Measurements from ENCODE around the gene OSBPL10. TPM values are rescaled to one million over a fixed set of nuclear protein-coding genes. Genes with fewer than 3 reads are reported as not detected.

The OSBPL10 gene
- total and polyA plus RNA-seq, 2 of the 8 experiments (the other 6 are each of a cell fraction or from before 2014, with no cell fraction given), result 26.2 to 86.7 TPM

DNA sequence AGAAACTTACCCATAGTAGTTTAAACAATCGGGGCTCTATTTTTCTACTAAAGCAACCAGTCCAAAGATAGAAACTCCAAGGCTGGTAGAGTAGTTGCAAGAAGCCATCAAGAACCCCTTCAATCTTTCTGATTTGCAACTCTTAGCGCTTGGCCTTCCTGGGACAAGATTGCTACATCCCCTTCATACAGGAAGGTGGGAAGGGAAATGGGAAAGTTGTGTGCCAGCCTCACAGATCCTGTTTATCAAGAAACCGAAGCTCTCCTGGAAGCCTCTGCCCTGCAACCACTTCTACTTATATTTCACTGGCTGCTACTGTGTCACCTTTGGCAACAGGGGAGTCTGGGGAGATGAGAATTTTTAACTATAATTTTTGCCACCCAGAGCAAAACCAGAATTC lies 46.2 kb downstream of the OSBPL10 start:
- Histone ChIP-seq H2BK15ac (ENCODE audit: low read length) (no peak overlapping the region), H3K4me3 (ENCODE audit: extremely low read depth in 1 of 4, insufficient read depth in 2 of 4, low read depth in 3 of 4, low read length in 4 of 4) (no peak overlapping the region), H2BK120ac (replicated peaks; ENCODE audit: low read depth, low read length) (no peak overlapping the region), H3K56ac (replicated peaks; ENCODE audit: insufficient read length, low read depth, low read length) (no peak overlapping the region), H4K91ac (replicated peaks; ENCODE audit: insufficient read length, low read length) (no peak overlapping the region), H3K4me1 (replicated peaks in 1 of 4; ENCODE audit: control insufficient read depth in 3 of 4, insufficient read depth in 4 of 4, low read length in 3 of 4) (peaks cover 2 to 18% (median 5%) of the 10 kb centered on the region in 4 experiments; a peak in 5 of 7 replicates), H3K36me3 (ENCODE audit: control insufficient read depth in 2 of 4, insufficient read depth in 4 of 4, low read length in 3 of 4) (no peaks in the 10 kb centered on the region), H4K5ac (ENCODE audit: insufficient read length, low read depth, low read length) (no peak overlapping the region), H2BK12ac (ENCODE audit: low read depth, low read length) (no peak overlapping the region), H3K27me3 (replicated peaks in 1 of 4; ENCODE audit: control insufficient read depth in 3 of 4, extremely low read depth in 1 of 4, insufficient read depth in 3 of 4, low read length in 3 of 4) (no peaks in the 10 kb centered on the region), H3K23me2 (ENCODE audit: low read depth, low read length) (peaks cover 3% of the 10 kb centered on the region; the same call in 1 of the 2 replicates), H3K27ac (ENCODE audit: low read depth, low read length) (no peak overlapping the region), H2AK5ac (ENCODE audit: low read depth, low read length) (no peak overlapping the region), H3K4ac (replicated peaks; ENCODE audit: insufficient read length, low read depth, low read length) (no peak overlapping the region), H3K9me3 (ENCODE audit: insufficient read depth in 2 of 2, low read depth in 1 of 2, low read length in 1 of 2) (no peaks in the 10 kb centered on the region), H3K14ac (ENCODE audit: insufficient read length) (no peak overlapping the region), H4K20me1 (replicated peaks in 1 of 2; ENCODE audit: control insufficient read depth in 1 of 2, insufficient read depth in 2 of 2, low read length in 2 of 2) (no peaks in the 10 kb centered on the region), H3K79me2 (ENCODE audit: control insufficient read depth in 1 of 2, insufficient read depth in 2 of 2, low read length in 2 of 2) (peaks cover 9 to 86% of the 10 kb centered on the region in 2 experiments), H2BK20ac (ENCODE audit: low read length) (no peak overlapping the region), H3K23ac (ENCODE audit: insufficient read length) (no peak overlapping the region), H4K8ac (ENCODE audit: extremely low read depth, insufficient read depth, low read length) (no peak overlapping the region), H3K18ac (ENCODE audit: extremely low read depth, low read length) (no peak overlapping the region; the same call in 1 of the 2 replicates), H2AFZ (ENCODE audit: low read length) (no peak overlapping the region), H3K4me2 (ENCODE audit: insufficient read depth in 1 of 2, low read depth in 2 of 2, low read length in 2 of 2) (no peak overlapping the region; a peak in 1 of 4 replicates), H3K9ac (replicated peaks in 1 of 4; ENCODE audit: extremely low read depth in 1 of 4, low read depth in 3 of 4, low read length in 3 of 4) (no peak overlapping the region), H3K79me1 (ENCODE audit: low read depth, low read length) (peaks cover 10% of the 10 kb centered on the region; the same call in 1 of the 2 replicates), H2BK5ac (ENCODE audit: low read depth, low read length) (no peak overlapping the region)
- DNase-seq (ENCODE audit: low read depth in 1 of 2, low spot score in 2 of 2) (no peak), FAIRE-seq (no peak)
- 75% methylated on average over 3 of the region's 3 CpGs; no CpG with 5 or more reads in 1 of the 2 experiments for WGBS, 2 experiments (ENCODE audit: extremely low coverage in 1 of 2, insufficient coverage in 1 of 2, insufficient read length in 1 of 2, insufficient replicate concordance in 2 of 2, low coverage in 1 of 2, low lambda C conversion rate in 2 of 2, missing lambda C conversion rate in 1 of 2)
- ChIA-PET POLR2A (ENCODE audit: partially characterized antibody) (no interaction called here), CTCF (ENCODE audit: partially characterized antibody) (interaction anchor here (1.2 kb wide), 1 partner anchor 51 kb away, joined by 3 read pairs; no protein-coding TSS in a partner anchor)
- TF ChIP-seq CEBPB (IDR thresholded peaks at IDR 0.05; ENCODE audit: low read depth, low read length) (peak; percentile 62; the same call in 1 of the 2 replicates), KDM4A (IDR thresholded peaks at IDR 0.05; ENCODE audit: low read depth, low read length, severe bottlenecking) (no peak)
